HepG2 (cell line): Measurements from ENCODE around the gene ZNF48. TPM values are rescaled to one million over a fixed set of nuclear protein-coding genes. Genes with fewer than 3 reads are reported as not detected.
A peak's percentile ranks its signal among the peaks of the same experiment; 100 is the strongest.

Source experiments
- CENPT ChIP-seq: sonication (generic); formaldehyde crosslinking; IDR thresholded peaks from 2 replicates; pipeline ENCODE4 v1.8.0; 2022; ENCODE audit warnings: low read depth, mild to moderate bottlenecking, moderate library complexity, missing genetic modification reagents
- CENPX ChIP-seq: sonication (generic); formaldehyde crosslinking; IDR thresholded peaks from 2 replicates; pipeline ENCODE4 v1.9.0; 2021; ENCODE audit warnings: mild to moderate bottlenecking, missing genetic modification reagents, moderate library complexity
- HBP1 ChIP-seq: IDR thresholded peaks from 2 replicates; pipeline ENCODE4 v1.6.1; 2016; ENCODE audit warnings: low read depth, control low read depth
- HHEX ChIP-seq: IDR thresholded peaks from 2 replicates; pipeline ENCODE4 v1.6.1; 2016; ENCODE audit warnings: control low read depth
- IKZF5 ChIP-seq: IDR thresholded peaks from 2 replicates; pipeline ENCODE4 v1.6.1; 2018; ENCODE audit warnings: missing genetic modification reagents, mild to moderate bottlenecking, missing compliant biosample characterization
- RARG ChIP-seq: sonication (generic); formaldehyde crosslinking; IDR thresholded peaks from 2 replicates; pipeline ENCODE4 v1.4.0; 2020; ENCODE audit warnings: low read depth, mild to moderate bottlenecking, missing genetic modification reagents
- RBM39 ChIP-seq: fragments of 200-400 bp; formaldehyde crosslinking; IDR thresholded peaks from one replicate; pipeline ENCODE4 v1.6.1; 2018; ENCODE audit warnings: antibody characterized with exemption, mild to moderate bottlenecking, low read depth, low read length; ENCODE audit not compliant: poor library complexity, severe bottlenecking
- RFXANK ChIP-seq: IDR thresholded peaks from 2 replicates; pipeline ENCODE4 v1.6.1; 2016
- SETDB1 ChIP-seq: sonication (generic); formaldehyde crosslinking; IDR thresholded peaks from 2 replicates; pipeline ENCODE4 v1.5.1; 2020; ENCODE audit warnings: missing genetic modification reagents, mild to moderate bottlenecking, borderline replicate concordance
- SMARCE1 ChIP-seq: fragments of 450-650 bp; IDR thresholded peaks from 2 replicates; pipeline ENCODE4 v1.6.1; 2017; ENCODE audit warnings: borderline replicate concordance
- SRSF1 ChIP-seq: fragments of 200-400 bp; formaldehyde crosslinking; optimal IDR thresholded peaks from 2 replicates; pipeline ENCODE3; 2017; ENCODE audit warnings: mild to moderate bottlenecking, low read depth, low read length, moderate library complexity
- SRSF4 ChIP-seq: fragments of 200-400 bp; formaldehyde crosslinking; IDR thresholded peaks from one replicate; pipeline ENCODE4 v1.6.1; 2018; ENCODE audit warnings: mild to moderate bottlenecking, low read depth, low read length, moderate library complexity; ENCODE audit not compliant: poor library complexity, severe bottlenecking
- TCF7 ChIP-seq: sonication (generic); IDR thresholded peaks from 2 replicates; pipeline ENCODE4 v1.6.1; 2016; ENCODE audit warnings: antibody characterized with exemption, low read depth
- THAP7 ChIP-seq: sonication (generic); formaldehyde crosslinking; IDR thresholded peaks from 2 replicates; pipeline ENCODE4 v1.8.1; 2023; ENCODE audit warnings: mild to moderate bottlenecking, missing genetic modification reagents
- TRIM24 ChIP-seq: sonication (generic); formaldehyde crosslinking; IDR thresholded peaks from 2 replicates; pipeline ENCODE4 v1.8.0; 2022; ENCODE audit warnings: mild to moderate bottlenecking, missing genetic modification reagents
- ZBTB21 ChIP-seq: sonication (generic); formaldehyde crosslinking; IDR thresholded peaks from 2 replicates; pipeline ENCODE4 v1.4.0; 2020; ENCODE audit warnings: missing genetic modification reagents
- ZFP36 ChIP-seq: fragments of 150-350 bp; IDR thresholded peaks from 2 replicates; pipeline ENCODE4 v1.6.1; 2018; ENCODE audit warnings: borderline replicate concordance, low read length, low read depth; ENCODE audit not compliant: partially characterized antibody
- polyA plus RNA-seq, 8 experiments: library from polyadenylated mRNA; depleted of rRNA in 3 of 8; stranded (reverse) in 7 of 8; unstranded in 1 of 8; fragments of >200 nt; fragmentation: Illumina TruSeq in 4 of 8; extraction: Trizol in 4 of 8; gene quantifications; 2 replicates each; pipeline versions ENCODE4 v1.2.1 to v1.2.3, GENCODE V29; 2011 to 2016; ENCODE audit warnings: low read depth in 4 of 8, missing spikeins in 1 of 8, mixed read lengths in 1 of 8; ENCODE audit not compliant: insufficient read depth in 1 of 8
- total RNA-seq, 5 experiments: library from RNA; depleted of rRNA; stranded (reverse); fragments of >200 nt; fragmentation: Illumina TruSeq; extraction: Trizol; gene quantifications; 2 replicates each; pipeline ENCODE4 v1.2.3, GENCODE V29; 2016; ENCODE audit warnings: low read depth in 1 of 5
- TF ChIP-seq, protein P1 (sequence below): sonication (generic); formaldehyde crosslinking; IDR thresholded peaks from one replicate; pipeline ENCODE4 v1.5.1; 2020; ENCODE audit warnings: mild to moderate bottlenecking, missing genetic modification reagents; ENCODE audit errors: not compliant biosample characterization

ZNF48 gene
- total and polyA plus RNA-seq, 2 of the 13 experiments (the other 11 are each of a cell fraction or from before 2014, with no cell fraction given): 9.9 to 12.3 TPM

GRCh38 chr16:30370456-30371247 is 24.6 kb upstream of the ZNF48 start, which contains the start of gene TBC1D10B (continued):
- no peak for TF ChIP-seq SETDB1
- TF ChIP-seq TRIM24 (CRISPR knock-in tag): no peak
- TF ChIP-seq, protein P1, sequence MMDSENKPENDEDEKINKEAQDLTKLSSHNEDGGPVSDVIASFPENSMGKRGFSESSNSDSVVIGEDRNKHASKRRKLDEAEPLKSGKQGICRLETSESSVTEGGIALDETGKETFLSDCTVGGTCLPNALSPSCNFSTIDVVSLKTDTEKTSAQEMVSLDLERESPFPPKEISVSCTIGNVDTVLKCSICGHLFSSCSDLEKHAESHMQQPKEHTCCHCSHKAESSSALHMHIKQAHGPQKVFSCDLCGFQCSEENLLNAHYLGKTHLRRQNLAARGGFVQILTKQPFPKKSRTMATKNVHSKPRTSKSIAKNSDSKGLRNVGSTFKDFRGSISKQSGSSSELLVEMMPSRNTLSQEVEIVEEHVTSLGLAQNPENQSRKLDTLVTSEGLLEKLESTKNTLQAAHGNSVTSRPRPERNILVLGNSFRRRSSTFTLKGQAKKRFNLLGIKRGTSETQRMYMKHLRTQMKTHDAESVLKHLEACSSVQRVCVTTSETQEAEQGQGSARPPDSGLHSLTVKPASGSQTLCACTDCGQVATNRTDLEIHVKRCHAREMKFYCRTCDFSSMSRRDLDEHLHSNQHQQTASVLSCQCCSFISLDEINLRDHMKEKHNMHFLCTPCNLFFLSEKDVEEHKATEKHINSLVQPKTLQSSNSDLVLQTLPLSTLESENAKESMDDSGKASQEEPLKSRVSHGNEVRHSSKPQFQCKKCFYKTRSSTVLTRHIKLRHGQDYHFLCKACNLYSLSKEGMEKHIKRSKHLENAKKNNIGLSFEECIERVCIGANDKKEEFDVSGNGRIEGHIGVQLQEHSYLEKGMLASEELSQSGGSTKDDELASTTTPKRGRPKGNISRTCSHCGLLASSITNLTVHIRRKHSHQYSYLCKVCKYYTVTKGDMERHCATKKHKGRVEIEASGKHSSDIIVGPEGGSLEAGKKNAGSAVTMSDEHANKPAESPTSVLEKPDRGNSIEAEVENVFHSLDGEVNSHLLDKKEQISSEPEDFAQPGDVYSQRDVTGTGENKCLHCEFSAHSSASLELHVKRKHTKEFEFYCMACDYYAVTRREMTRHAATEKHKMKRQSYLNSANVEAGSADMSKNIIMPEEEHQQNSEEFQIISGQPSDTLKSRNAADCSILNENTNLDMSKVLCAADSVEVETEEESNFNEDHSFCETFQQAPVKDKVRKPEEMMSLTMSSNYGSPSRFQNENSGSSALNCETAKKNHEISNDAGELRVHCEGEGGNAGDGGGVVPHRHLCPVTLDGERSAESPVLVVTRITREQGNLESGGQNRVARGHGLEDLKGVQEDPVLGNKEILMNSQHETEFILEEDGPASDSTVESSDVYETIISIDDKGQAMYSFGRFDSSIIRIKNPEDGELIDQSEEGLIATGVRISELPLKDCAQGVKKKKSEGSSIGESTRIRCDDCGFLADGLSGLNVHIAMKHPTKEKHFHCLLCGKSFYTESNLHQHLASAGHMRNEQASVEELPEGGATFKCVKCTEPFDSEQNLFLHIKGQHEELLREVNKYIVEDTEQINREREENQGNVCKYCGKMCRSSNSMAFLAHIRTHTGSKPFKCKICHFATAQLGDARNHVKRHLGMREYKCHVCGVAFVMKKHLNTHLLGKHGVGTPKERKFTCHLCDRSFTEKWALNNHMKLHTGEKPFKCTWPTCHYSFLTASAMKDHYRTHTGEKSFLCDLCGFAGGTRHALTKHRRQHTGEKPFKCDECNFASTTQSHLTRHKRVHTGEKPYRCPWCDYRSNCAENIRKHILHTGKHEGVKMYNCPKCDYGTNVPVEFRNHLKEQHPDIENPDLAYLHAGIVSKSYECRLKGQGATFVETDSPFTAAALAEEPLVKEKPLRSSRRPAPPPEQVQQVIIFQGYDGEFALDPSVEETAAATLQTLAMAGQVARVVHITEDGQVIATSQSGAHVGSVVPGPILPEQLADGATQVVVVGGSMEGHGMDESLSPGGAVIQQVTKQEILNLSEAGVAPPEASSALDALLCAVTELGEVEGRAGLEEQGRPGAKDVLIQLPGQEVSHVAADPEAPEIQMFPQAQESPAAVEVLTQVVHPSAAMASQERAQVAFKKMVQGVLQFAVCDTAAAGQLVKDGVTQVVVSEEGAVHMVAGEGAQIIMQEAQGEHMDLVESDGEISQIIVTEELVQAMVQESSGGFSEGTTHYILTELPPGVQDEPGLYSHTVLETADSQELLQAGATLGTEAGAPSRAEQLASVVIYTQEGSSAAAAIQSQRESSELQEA (CRISPR knock-in tag): no peak
- TF ChIP-seq HHEX (CRISPR knock-in tag): no peak
- no peak for TF ChIP-seq THAP7 (CRISPR knock-in tag)
- no peak for TF ChIP-seq TCF7
- no peak for TF ChIP-seq SRSF4
- TF ChIP-seq RARG: no peak
- TF ChIP-seq CENPX (CRISPR knock-in tag): no peak
- peak; percentile 56 for TF ChIP-seq IKZF5 (CRISPR knock-in tag)
- TF ChIP-seq RFXANK (CRISPR knock-in tag): peak; percentile 77; the same call in 1 of the 2 replicates
- TF ChIP-seq CENPT (CRISPR knock-in tag): no peak
- TF ChIP-seq HBP1 (CRISPR knock-in tag): no peak
- no peak for TF ChIP-seq ZFP36
- no peak for TF ChIP-seq SMARCE1
- no peak for TF ChIP-seq RBM39
- TF ChIP-seq ZBTB21 (CRISPR knock-in tag): no peak
- no peak for TF ChIP-seq SRSF1
